ENCODE results near the gene HBQ1. TPM values are rescaled to one million over a fixed set of nuclear protein-coding genes. Genes with fewer than 3 reads are reported as not detected.
"Not testable (repeated sequence)": the region's sequence is repeated elsewhere in the genome, so short reads cannot be mapped to it uniquely, and the experiment has no call there.

The HBQ1 gene
- total RNA-seq, 4 donors from 2014 or later = 1.2 TPM; not detected in 3

- intact Hi-C loops (cut with DNase I) = no loop called here
- H3K4me3 ChIP-seq = no peak overlapping the region
- H3K36me3 ChIP-seq = peaks cover 97 to 100% (median 100%) of the 10 kb centered on the region in 4 donors
- H3K9me3 ChIP-seq = no peaks in the 10 kb centered on the region
- WGBS = 93% methylated on average over 15 of the region's 15 CpGs
- DNase-seq (ENCODE audit: extremely low spot score) = no peak
- no peak overlapping the region for H3K27ac ChIP-seq (replicated peaks in 1 of 4)
- TF ChIP-seq EP300 (IDR thresholded peaks at IDR 0.05) (no peak), POLR2A (IDR thresholded peaks at IDR 0.05; ENCODE audit: low read depth) (no peak), CTCF (IDR thresholded peaks at IDR 0.05) (no peak), POLR2AphosphoS5 (IDR thresholded peaks at IDR 0.05) (no peak)
- H3K4me1 ChIP-seq = no peaks in the 10 kb centered on the region
- no peaks in the 10 kb centered on the region for H3K27me3 ChIP-seq
Measured at GRCh38 chr16:193441-193840, 13.2 kb downstream of the HBQ1 start.

- H3K36me3 ChIP-seq = peaks cover 97 to 100% (median 100%) of the 10 kb centered on the region in 4 donors
- WGBS = 95% methylated on average over 6 of the region's 6 CpGs
Measured at GRCh38 chr16:194516-194915, 14.3 kb downstream of the HBQ1 start.

GRCh38 chr16:200388-200787 is 20.1 kb downstream of the HBQ1 start:
- Histone ChIP-seq H3K4me1 (no peaks in the 10 kb centered on the region), H3K27ac (replicated peaks in 1 of 4) (no peak overlapping the region), H3K4me3 (no peak overlapping the region), H3K36me3 (peaks cover 80 to 98% (median 93%) of the 10 kb centered on the region in 4 donors), H3K9me3 (no peaks in the 10 kb centered on the region), H3K27me3 (no peaks in the 10 kb centered on the region)
- WGBS = 92% methylated on average over 5 of the region's 5 CpGs
- intact Hi-C loops (cut with DNase I) = no loop called here
- DNase-seq (ENCODE audit: extremely low spot score) = no peak
- TF ChIP-seq POLR2A (IDR thresholded peaks at IDR 0.05; ENCODE audit: low read depth) (no peak), POLR2AphosphoS5 (IDR thresholded peaks at IDR 0.05) (no peak), EP300 (IDR thresholded peaks at IDR 0.05) (no peak), CTCF (IDR thresholded peaks at IDR 0.05) (no peak)

More at GRCh38 chr16:194516-194915, 14.3 kb downstream of the HBQ1 start:
- Histone ChIP-seq H3K4me3 (no peak overlapping the region), H3K27ac (replicated peaks in 1 of 4) (no peak overlapping the region), H3K27me3 (no peaks in the 10 kb centered on the region), H3K4me1 (no peaks in the 10 kb centered on the region), H3K9me3 (no peaks in the 10 kb centered on the region)
- DNase-seq (ENCODE audit: extremely low spot score) = no peak
- intact Hi-C loops (cut with DNase I) = no loop called here
- TF ChIP-seq CTCF (IDR thresholded peaks at IDR 0.05) = no peak
- TF ChIP-seq POLR2A (IDR thresholded peaks at IDR 0.05; ENCODE audit: low read depth) = no peak
- TF ChIP-seq EP300 (IDR thresholded peaks at IDR 0.05) = no peak
- TF ChIP-seq POLR2AphosphoS5 (IDR thresholded peaks at IDR 0.05) = no peak

- peaks cover 78 to 98% (median 91%) of the 10 kb centered on the region in 4 donors for H3K36me3 ChIP-seq
Measured at GRCh38 chr16:203246-203645, 23.0 kb downstream of the HBQ1 start.

GRCh38 chr16:204046-204445 is 23.8 kb downstream of the HBQ1 start:
- H3K4me3 ChIP-seq; intact Hi-C loops (cut with DNase I); H3K4me1 ChIP-seq; H3K9me3 ChIP-seq; H3K27ac ChIP-seq (replicated peaks in 1 of 4); H3K27me3 ChIP-seq; DNase-seq (ENCODE audit: extremely low spot score): not testable (repeated sequence)
- 86% methylated on average over 9 of the region's 9 CpGs for WGBS
- H3K36me3 ChIP-seq = peaks cover 70 to 98% (median 90%) of the 10 kb centered on the region in 4 donors

More at GRCh38 chr16:203246-203645, 23.0 kb downstream of the HBQ1 start:
- intact Hi-C loops (cut with DNase I) = no loop called here
- DNase-seq (ENCODE audit: extremely low spot score) = no peak
- no peak overlapping the region for H3K4me3 ChIP-seq
- TF ChIP-seq POLR2AphosphoS5 (IDR thresholded peaks at IDR 0.05) = no peak
- TF ChIP-seq EP300 (IDR thresholded peaks at IDR 0.05) = no peak
- no peak for TF ChIP-seq POLR2A (IDR thresholded peaks at IDR 0.05; ENCODE audit: low read depth)
- no peak for TF ChIP-seq CTCF (IDR thresholded peaks at IDR 0.05)
- H3K9me3 ChIP-seq = no peaks in the 10 kb centered on the region
- H3K4me1 ChIP-seq = no peaks in the 10 kb centered on the region
- no peak overlapping the region for H3K27ac ChIP-seq (replicated peaks in 1 of 4)
- no peaks in the 10 kb centered on the region for H3K27me3 ChIP-seq
- WGBS = 94% methylated on average over 4 of the region's 4 CpGs

GRCh38 chr16:209359-209758 is 29.1 kb downstream of the HBQ1 start:
- H3K4me3 ChIP-seq; DNase-seq (ENCODE audit: extremely low spot score); H3K9me3 ChIP-seq; intact Hi-C loops (cut with DNase I); H3K27ac ChIP-seq (replicated peaks in 1 of 4); H3K27me3 ChIP-seq; H3K4me1 ChIP-seq: not testable (repeated sequence)
- 79% methylated on average over 4 of the region's 4 CpGs for WGBS
- peaks cover 51 to 100% (median 97%) of the 10 kb centered on the region in 4 donors for H3K36me3 ChIP-seq

GRCh38 chr16:211631-212180 is 31.4 kb downstream of the HBQ1 start:
- intact Hi-C loops (cut with DNase I); H3K27ac ChIP-seq (replicated peaks in 1 of 4); H3K27me3 ChIP-seq; H3K4me1 ChIP-seq; DNase-seq (ENCODE audit: extremely low spot score); H3K4me3 ChIP-seq; H3K9me3 ChIP-seq: not testable (repeated sequence)
- 91% methylated on average over 14 of the region's 14 CpGs for WGBS
- H3K36me3 ChIP-seq = peaks cover 36 to 100% (median 98%) of the 10 kb centered on the region in 4 donors

Measured in esophagus muscularis mucosa (tissue), 4 donors.